Tibial nerve (tissue), 4 donors: Measurements from ENCODE around the gene GRM8. TPM values are rescaled to one million over a fixed set of nuclear protein-coding genes. Genes with fewer than 3 reads are reported as not detected.

Experiments
- DNase-seq, 2 donors: peaks; one replicate each; pipeline ENCODE4 v3.0.0-alpha.2; 2019; ENCODE audit warnings: low spot score in 2 of 2
- H3K27ac ChIP-seq, 4 donors: fragments of 200-600 bp; sonication (generic) in 3 of 4; one replicate each; pipeline ENCODE4 v1.5.1; 2017 to 2019; ENCODE audit warnings: mild to moderate bottlenecking in 1 of 4
- H3K27me3 ChIP-seq, 2 donors: fragments of 200-600 bp; sonication (generic) in 1 of 2; one replicate each; pipeline versions ENCODE4 v1.5.1 to v1.6.0; 2017 to 2019
- H3K36me3 ChIP-seq, 3 donors: fragments of 200-600 bp; sonication (generic); one replicate each; pipeline ENCODE4 v1.5.1; 2018 to 2019
- H3K4me1 ChIP-seq, 4 donors: fragments of 200-600 bp; sonication (generic) in 3 of 4; one replicate each; pipeline ENCODE4 v1.5.1; 2017 to 2019
- H3K4me3 ChIP-seq, 4 donors: fragments of 200-600 bp; sonication (generic) in 3 of 4; one replicate each; pipeline ENCODE4 v1.5.1; 2017 to 2019; ENCODE audit warnings: mild to moderate bottlenecking in 1 of 4, moderate library complexity in 1 of 4
- H3K9me3 ChIP-seq, 4 donors: fragments of 200-600 bp; sonication (generic) in 3 of 4; one replicate each; pipeline ENCODE4 v1.5.1; 2017 to 2019
- EP300 ChIP-seq, 2 donors: sonication (generic); formaldehyde crosslinking; IDR thresholded peaks; one replicate each; pipeline ENCODE4 v1.6.1; 2017; ENCODE audit warnings: antibody characterized with exemption in 2 of 2, mild to moderate bottlenecking in 1 of 2
- POLR2A ChIP-seq, 2 donors: fragments of 450-650 bp; IDR thresholded peaks; one replicate each; pipeline ENCODE4 v1.6.1; 2017; ENCODE audit warnings: antibody characterized with exemption in 2 of 2, mild to moderate bottlenecking in 2 of 2, moderate library complexity in 2 of 2
- WGBS, 2 donors: methylation state at CpG; one replicate each; pipeline ENCODE4 v1.1.5; 2018; 5-methylcytosine and 5-hydroxymethylcytosine counted together
- total RNA-seq, 4 donors: library from RNA; depleted of rRNA; stranded (reverse); fragments of >200 nt; gene quantifications; one replicate each; pipeline ENCODE4 v1.1.0, GENCODE V29; 2016
- TF ChIP-seq, protein P1 (sequence below), 5 experiments: fragments of 200-600 bp in 3 of 5; fragments of 450-650 bp in 2 of 5; sonication (generic) in 3 of 5; IDR thresholded peaks; one replicate each; pipeline ENCODE4 v1.5.1; 2016 to 2019; ENCODE audit warnings: antibody characterized with exemption in 5 of 5, mild to moderate bottlenecking in 3 of 5, moderate library complexity in 2 of 5

The GRM8 gene
- total RNA-seq, 4 donors from 2014 or later, result 0.59 to 1.5 (median 1.1) TPM

- Histone ChIP-seq H3K27me3 (no peaks in the 10 kb centered on the region), H3K27ac (no peak overlapping the region), H3K4me3 (no peak overlapping the region), H3K36me3 (no peaks in the 10 kb centered on the region), H3K4me1 (no peaks in the 10 kb centered on the region), H3K9me3 (no peaks in the 10 kb centered on the region)
- WGBS, 2 donors, result 74 to 84% methylated on average over 3 of the region's 3 CpGs
- TF ChIP-seq POLR2A (IDR thresholded peaks at IDR 0.05) (no peak), EP300 (IDR thresholded peaks at IDR 0.05) (no peak)
- TF ChIP-seq, protein P1, sequence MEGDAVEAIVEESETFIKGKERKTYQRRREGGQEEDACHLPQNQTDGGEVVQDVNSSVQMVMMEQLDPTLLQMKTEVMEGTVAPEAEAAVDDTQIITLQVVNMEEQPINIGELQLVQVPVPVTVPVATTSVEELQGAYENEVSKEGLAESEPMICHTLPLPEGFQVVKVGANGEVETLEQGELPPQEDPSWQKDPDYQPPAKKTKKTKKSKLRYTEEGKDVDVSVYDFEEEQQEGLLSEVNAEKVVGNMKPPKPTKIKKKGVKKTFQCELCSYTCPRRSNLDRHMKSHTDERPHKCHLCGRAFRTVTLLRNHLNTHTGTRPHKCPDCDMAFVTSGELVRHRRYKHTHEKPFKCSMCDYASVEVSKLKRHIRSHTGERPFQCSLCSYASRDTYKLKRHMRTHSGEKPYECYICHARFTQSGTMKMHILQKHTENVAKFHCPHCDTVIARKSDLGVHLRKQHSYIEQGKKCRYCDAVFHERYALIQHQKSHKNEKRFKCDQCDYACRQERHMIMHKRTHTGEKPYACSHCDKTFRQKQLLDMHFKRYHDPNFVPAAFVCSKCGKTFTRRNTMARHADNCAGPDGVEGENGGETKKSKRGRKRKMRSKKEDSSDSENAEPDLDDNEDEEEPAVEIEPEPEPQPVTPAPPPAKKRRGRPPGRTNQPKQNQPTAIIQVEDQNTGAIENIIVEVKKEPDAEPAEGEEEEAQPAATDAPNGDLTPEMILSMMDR (IDR thresholded peaks at IDR 0.05), result no peak
- no peak for DNase-seq
Observed at GRCh38 chr7:126483972-126484371, 768.8 kb downstream of the GRM8 start.

- Histone ChIP-seq H3K36me3 (no peaks in the 10 kb centered on the region), H3K27ac (no peak overlapping the region), H3K4me3 (no peak overlapping the region), H3K9me3 (peaks cover 0 to 29% (median 3%) of the 10 kb centered on the region in 4 donors), H3K4me1 (no peaks in the 10 kb centered on the region), H3K27me3 (no peaks in the 10 kb centered on the region)
- no peak for DNase-seq
- no peak for TF ChIP-seq EP300 (IDR thresholded peaks at IDR 0.05)
- TF ChIP-seq, protein P1 (IDR thresholded peaks at IDR 0.05), result no peak
- no peak for TF ChIP-seq POLR2A (IDR thresholded peaks at IDR 0.05)
Observed at GRCh38 chr7:126472825-126473224, 779.9 kb downstream of the GRM8 start.

- WGBS, 2 donors, result 51 to 65% methylated on average over 2 of the region's 2 CpGs
- no peak overlapping the region for H3K4me3 ChIP-seq
- no peaks in the 10 kb centered on the region for H3K36me3 ChIP-seq
- no peak for DNase-seq
- no peaks in the 10 kb centered on the region for H3K9me3 ChIP-seq
- H3K27me3 ChIP-seq, result no peaks in the 10 kb centered on the region
- H3K4me1 ChIP-seq, result no peaks in the 10 kb centered on the region
- TF ChIP-seq, protein P1 (IDR thresholded peaks at IDR 0.05), result no peak
- no peak for TF ChIP-seq EP300 (IDR thresholded peaks at IDR 0.05)
- TF ChIP-seq POLR2A (IDR thresholded peaks at IDR 0.05), result no peak
- H3K27ac ChIP-seq, result no peak overlapping the region
Observed at GRCh38 chr7:126462405-126462804, 790.3 kb downstream of the GRM8 start.

GRCh38 chr7:126460664-126461063, 792.1 kb downstream of the GRM8 start:
- WGBS, 2 donors, result 83 to 93% methylated on average over 2 of the region's 2 CpGs

GRCh38 chr7:126453104-126453503, 799.6 kb downstream of the GRM8 start:
- Histone ChIP-seq H3K4me3 (no peak overlapping the region), H3K4me1 (no peaks in the 10 kb centered on the region), H3K27ac (no peak overlapping the region), H3K9me3 (no peaks in the 10 kb centered on the region), H3K36me3 (no peaks in the 10 kb centered on the region), H3K27me3 (no peaks in the 10 kb centered on the region)
- no peak for DNase-seq
- 81 to 87% methylated on average over 3 of the region's 3 CpGs for WGBS, 2 donors
- TF ChIP-seq EP300 (IDR thresholded peaks at IDR 0.05) (no peak), POLR2A (IDR thresholded peaks at IDR 0.05) (no peak)
- TF ChIP-seq, protein P1 (IDR thresholded peaks at IDR 0.05), result no peak

More at GRCh38 chr7:126460664-126461063, 792.1 kb downstream of the GRM8 start:
- no peak overlapping the region for H3K27ac ChIP-seq
- no peak for DNase-seq
- H3K36me3 ChIP-seq, result no peaks in the 10 kb centered on the region
- no peaks in the 10 kb centered on the region for H3K27me3 ChIP-seq
- H3K4me1 ChIP-seq, result no peaks in the 10 kb centered on the region
- TF ChIP-seq EP300 (IDR thresholded peaks at IDR 0.05) (no peak), POLR2A (IDR thresholded peaks at IDR 0.05) (no peak)
- TF ChIP-seq, protein P1 (IDR thresholded peaks at IDR 0.05), result no peak
- no peak overlapping the region for H3K4me3 ChIP-seq
- H3K9me3 ChIP-seq, result no peaks in the 10 kb centered on the region
